ENCODE measurements around the gene AUTS2. TPM values are rescaled to one million over a fixed set of nuclear protein-coding genes. Genes with fewer than 3 reads are reported as not detected.
A peak's percentile ranks its signal among the peaks of the same experiment; 100 is the strongest.

Gene AUTS2
- total RNA-seq, 1 donor from 2014 or later, result 56.0 TPM

- Histone ChIP-seq H3K27me3 (no peaks in the 10 kb centered on the region), H3K36me3 (no peaks in the 10 kb centered on the region), H3K4me3 (no peak overlapping the region), H3K27ac (no peak overlapping the region), H3K4me1 (peaks cover 10% of the 10 kb centered on the region), H3K9me3 (no peaks in the 10 kb centered on the region)
- intact Hi-C loops (cut with DNase I), result no loop called here
- no peak for TF ChIP-seq CTCF (IDR thresholded peaks at IDR 0.05)
- no peak for ATAC-seq
- no peak for DNase-seq
These were observed 370.8 kb downstream of the AUTS2 start for GRCh38 chr7:69968969-69969556.

GRCh38 chr7:69981646-69982045 is 383.4 kb downstream of the AUTS2 start:
- no peak for DNase-seq
- intact Hi-C loops (cut with DNase I), result no loop called here
- H3K36me3 ChIP-seq, result no peaks in the 10 kb centered on the region
- no peak for ATAC-seq
- no peak overlapping the region for H3K4me3 ChIP-seq
- H3K27ac ChIP-seq, result no peak overlapping the region
- H3K9me3 ChIP-seq, result no peaks in the 10 kb centered on the region
- H3K4me1 ChIP-seq, result no peaks in the 10 kb centered on the region
- no peaks in the 10 kb centered on the region for H3K27me3 ChIP-seq
- TF ChIP-seq CTCF (IDR thresholded peaks at IDR 0.05), result no peak

- DNase-seq, result no peak
- no peaks in the 10 kb centered on the region for H3K27me3 ChIP-seq
- intact Hi-C loops (cut with DNase I), result no loop called here
- no peaks in the 10 kb centered on the region for H3K9me3 ChIP-seq
- H3K4me1 ChIP-seq, result no peaks in the 10 kb centered on the region
- no peak overlapping the region for H3K4me3 ChIP-seq
- no peak overlapping the region for H3K27ac ChIP-seq
- H3K36me3 ChIP-seq, result no peaks in the 10 kb centered on the region
- ATAC-seq, result no peak
- no peak for TF ChIP-seq CTCF (IDR thresholded peaks at IDR 0.05)
These were observed 383.9 kb downstream of the AUTS2 start for GRCh38 chr7:69982197-69982596.

GRCh38 chr7:69989551-69989950 is 391.3 kb downstream of the AUTS2 start:
- DNase-seq, result no peak
- TF ChIP-seq CTCF (IDR thresholded peaks at IDR 0.05), result no peak
- Histone ChIP-seq H3K9me3 (no peaks in the 10 kb centered on the region), H3K27me3 (no peaks in the 10 kb centered on the region), H3K27ac (no peak overlapping the region), H3K36me3 (no peaks in the 10 kb centered on the region), H3K4me1 (no peaks in the 10 kb centered on the region), H3K4me3 (no peak overlapping the region)
- no peak for ATAC-seq
- intact Hi-C loops (cut with DNase I), result no loop called here

- Histone ChIP-seq H3K27me3 (no peaks in the 10 kb centered on the region), H3K4me1 (no peaks in the 10 kb centered on the region), H3K9me3 (no peaks in the 10 kb centered on the region), H3K36me3 (no peaks in the 10 kb centered on the region), H3K27ac (no peak overlapping the region), H3K4me3 (no peak overlapping the region)
- peak; percentile 23 for ATAC-seq
- intact Hi-C loops (cut with DNase I), result no loop called here
- no peak for TF ChIP-seq CTCF (IDR thresholded peaks at IDR 0.05)
- no peak for DNase-seq
These were observed 394.7 kb downstream of the AUTS2 start for GRCh38 chr7:69992938-69993337.

- Histone ChIP-seq H3K4me3 (no peak overlapping the region), H3K36me3 (no peaks in the 10 kb centered on the region), H3K27ac (no peak overlapping the region), H3K9me3 (no peaks in the 10 kb centered on the region), H3K4me1 (no peaks in the 10 kb centered on the region), H3K27me3 (no peaks in the 10 kb centered on the region)
- intact Hi-C loops (cut with DNase I), result no loop called here
- no peak for ATAC-seq
- DNase-seq, result no peak
- TF ChIP-seq CTCF (IDR thresholded peaks at IDR 0.05), result no peak
These were observed 395.9 kb downstream of the AUTS2 start for GRCh38 chr7:69994218-69994617.
